Stimulated activated CD4-positive, alpha-beta T cell treated with anti-CD3 and anti-CD28 coated beads, Interleukin-2, amount 100 ng/mL, for 4 hours (primary cell): ENCODE results near the gene PPM1H.
"Not testable (repeated sequence)": the region's sequence is repeated elsewhere in the genome, so short reads cannot be mapped to it uniquely, and the experiment has no call there.

ENCODE experiments used
- DNase-seq: peaks from one replicate; pipeline ENCODE4 v3.0.0-alpha.2; 2020; ENCODE audit warnings: low read depth

PPM1H gene

DNA sequence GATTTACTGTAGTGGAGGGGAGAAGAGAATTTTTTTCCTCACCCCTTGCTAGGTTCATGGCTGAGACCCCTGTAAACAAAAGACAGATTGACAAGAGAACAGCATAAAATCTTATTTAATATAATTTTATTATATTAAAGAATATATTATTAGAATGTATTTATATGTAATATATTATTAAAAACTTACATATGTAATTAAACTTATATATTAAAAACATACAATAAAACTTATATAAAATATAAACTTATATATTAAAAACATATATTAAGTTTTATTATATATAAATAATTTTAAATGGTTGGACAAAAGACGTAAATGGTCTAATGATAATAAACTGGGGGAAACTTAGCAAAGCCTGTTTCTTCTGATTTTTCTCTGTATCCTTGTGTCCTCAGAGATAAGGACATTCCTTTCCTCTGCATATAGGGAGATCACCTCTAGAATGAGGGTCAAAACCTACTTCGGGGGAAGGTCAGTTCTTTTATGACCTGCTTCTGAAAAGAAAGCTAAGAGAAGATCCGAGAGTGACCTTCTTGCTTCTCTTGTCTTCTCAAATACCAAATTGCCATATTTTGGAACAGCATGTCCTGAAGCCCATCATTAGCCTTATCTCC, 8.9 kb upstream of the PPM1H start:
- DNase-seq, result no peak

DNA sequence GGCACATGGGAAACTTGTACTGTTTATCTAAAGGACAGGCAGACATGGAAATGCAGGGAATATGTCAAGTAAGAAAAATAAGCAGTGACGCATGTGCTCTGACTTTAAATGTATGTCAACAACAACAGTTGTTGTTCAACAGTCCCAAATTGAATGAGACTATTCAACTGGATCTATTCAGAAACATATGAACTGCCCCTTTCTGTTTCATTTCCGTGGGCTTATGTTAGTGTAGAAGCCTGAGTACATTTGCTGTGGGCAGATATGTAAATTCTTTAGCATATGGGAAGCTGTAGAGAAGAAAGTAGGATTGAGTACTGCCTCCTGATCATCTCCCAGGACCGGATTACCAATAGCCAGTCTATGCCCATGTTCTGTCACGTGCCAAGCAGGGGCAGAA, 7.4 kb upstream of the PPM1H start:
- not testable (repeated sequence) for DNase-seq

DNA sequence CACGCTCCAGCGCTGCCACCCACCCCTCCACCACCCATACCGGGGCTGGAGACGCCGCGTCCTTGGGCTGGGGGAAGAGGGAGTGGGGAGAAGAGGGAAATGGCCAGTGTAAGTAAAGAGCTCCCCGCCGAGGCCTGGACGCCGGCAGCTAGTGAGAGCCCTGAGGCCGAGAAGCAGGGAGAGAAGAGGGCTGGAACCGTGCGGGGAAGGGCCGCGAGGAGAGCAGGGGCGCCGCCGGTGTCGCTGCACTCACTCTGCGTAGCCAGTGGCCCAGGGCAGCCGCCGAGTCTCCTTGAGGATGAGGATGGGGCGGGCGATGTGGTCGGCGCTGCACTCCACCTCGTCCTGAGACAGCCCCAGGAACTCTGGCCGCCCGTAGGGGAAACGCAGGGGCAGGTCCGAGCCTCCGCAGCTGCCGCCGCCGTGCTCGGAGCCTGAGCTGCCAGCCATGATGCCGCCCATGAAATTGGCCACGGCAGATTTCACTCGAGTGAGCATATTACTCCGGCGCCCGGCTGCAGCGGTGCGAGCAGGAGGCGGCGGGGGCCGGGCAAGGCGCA, 631 bp downstream of the PPM1H start:
- DNase-seq, result no peak

DNA sequence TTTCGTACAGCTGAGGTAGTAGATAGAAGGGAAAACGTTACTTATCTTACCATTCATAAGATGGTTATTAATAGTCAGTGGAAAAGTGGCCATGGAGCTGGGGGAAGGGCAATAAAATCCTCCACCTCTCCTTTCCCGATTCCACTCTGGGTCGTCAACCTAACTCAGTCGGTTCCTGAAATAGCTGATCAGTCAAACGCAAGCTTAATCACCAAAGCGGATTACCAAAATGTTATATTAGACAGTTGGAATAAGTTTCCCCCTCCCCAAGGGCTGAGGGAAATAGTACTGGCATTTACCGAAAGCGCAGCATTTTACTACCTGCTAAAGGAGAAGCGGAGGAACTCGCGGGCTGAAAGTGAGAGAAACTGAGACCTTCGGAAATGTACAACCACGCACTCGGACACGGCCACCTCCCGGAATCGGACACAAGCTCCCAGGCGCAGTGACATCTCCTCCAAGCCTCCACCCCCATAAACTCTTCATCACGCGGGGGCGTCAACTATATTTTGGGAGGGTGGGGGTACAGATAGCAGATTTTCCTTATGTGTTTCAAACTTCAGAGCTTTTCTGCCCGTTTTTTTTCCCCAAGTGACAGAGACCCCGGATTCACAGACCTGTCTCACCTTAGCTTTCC, 1.2 kb downstream of the PPM1H start:
- DNase-seq, result no peak

DNA sequence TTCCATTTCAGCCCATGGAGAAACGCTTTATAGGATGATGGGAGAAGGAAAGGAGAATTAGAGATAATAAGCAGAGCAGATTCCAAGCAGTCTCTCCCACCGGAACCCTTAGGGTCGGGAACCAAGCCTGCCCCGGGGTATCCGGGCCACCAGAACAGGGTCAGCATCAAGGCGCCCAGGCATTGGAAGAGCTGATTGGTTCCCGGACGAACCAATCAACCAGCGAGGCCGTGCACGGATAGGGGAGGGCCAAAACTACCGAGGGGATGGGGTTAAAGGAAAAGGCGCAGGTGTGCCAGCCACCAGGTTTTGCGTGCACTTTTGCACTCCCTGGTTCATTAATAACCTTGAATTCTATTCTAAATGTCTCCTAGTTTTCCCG, 1.7 kb downstream of the PPM1H start:
- no peak for DNase-seq

DNA sequence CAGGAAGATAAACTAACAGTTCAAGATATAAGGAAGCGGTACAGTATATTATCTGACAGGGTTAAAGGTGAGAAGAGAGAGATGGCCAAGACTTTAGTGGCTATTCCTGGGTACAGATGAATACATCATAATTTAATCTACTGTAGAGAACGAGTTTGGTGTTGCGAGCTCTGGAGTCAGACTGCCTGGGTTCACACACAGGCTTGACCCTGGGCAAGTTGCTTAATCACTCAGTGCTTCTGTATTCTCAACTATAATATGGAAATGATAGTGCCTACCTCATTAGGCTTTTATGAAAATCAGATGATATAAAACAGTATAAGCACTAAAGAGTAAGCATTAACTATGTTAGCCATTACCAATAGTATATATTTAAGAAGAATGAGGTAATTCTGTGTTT, 3.5 kb downstream of the PPM1H start:
- no peak for DNase-seq

DNA sequence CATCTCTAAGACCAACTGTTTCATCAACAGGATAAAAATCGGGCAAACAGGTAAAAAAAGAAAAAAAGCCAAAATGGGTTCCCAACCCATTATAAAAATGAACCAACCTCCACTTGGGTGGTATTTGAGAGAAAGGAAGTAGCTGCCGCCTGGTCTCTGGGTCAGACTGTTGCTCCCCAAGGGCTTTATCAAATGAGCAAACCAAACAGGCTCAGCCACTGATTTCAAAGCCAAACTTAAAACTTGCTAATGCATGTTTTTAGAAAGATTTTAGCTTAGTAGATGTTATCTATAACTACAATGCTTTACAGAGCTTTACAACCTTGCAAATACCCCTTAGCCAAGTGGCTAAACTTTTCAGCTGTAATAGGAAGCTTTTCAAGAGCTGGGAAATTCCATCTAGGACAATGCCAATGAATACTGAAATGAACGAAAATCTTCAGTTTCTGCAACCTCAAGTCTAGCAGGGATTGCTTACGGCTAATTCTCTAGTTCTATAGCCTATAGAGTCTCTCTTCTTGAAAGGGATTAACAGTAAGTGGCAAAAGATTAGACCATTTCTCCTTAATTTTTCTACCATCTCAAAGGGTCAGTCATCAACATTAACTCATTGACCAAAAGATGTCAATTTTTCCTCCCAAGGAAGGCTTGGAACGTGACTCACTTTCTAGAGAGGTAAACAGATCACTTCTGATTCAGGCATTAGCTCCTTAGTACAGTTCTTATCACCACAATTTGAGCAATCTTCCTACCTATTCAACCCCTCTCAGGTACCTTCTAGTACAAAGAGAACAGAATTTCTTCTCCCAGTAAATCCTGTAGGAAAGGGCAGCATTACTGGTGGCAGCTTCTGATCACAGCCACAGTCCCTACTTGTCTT, 4.2 kb downstream of the PPM1H start:
- DNase-seq, result no peak

DNA sequence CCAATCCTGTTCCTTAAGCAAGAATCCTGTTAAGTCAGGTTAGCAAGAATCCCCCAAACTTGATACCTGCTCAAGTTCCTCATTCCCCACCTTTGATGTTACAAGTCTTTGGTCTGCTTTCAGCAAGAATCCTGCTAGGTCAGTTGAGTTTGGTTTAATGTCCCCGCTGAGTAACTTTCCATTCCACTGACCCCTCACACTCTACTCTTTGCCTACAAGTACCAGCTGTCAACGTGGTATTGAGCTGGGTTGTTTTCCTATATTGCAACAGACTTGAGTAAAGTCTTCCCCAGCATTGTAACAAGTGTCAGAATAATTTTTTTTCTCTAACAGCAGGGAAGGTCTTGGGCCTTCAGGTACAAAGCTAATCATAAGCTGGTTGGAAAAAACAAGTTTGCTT, 6.3 kb downstream of the PPM1H start:
- no peak for DNase-seq

DNA sequence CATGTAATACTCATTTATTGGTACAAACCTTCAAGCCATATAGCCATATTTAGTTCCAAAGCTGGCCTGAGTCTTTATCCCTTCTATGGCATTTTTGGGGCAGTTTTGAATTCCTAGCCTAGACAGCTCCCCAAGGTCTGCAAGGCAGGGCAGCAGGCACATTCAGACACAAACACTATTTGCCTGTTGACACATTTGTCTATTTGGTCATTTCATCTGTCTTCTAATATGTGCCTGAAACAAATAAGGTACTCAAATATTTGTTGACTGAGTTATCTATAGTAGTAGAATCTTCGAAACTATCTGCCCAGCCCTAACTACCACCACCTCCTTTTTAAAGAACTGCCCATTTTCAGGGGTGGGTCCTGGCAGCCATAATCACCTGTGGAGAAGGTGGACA, 9.3 kb downstream of the PPM1H start:
- DNase-seq, result no peak

DNA sequence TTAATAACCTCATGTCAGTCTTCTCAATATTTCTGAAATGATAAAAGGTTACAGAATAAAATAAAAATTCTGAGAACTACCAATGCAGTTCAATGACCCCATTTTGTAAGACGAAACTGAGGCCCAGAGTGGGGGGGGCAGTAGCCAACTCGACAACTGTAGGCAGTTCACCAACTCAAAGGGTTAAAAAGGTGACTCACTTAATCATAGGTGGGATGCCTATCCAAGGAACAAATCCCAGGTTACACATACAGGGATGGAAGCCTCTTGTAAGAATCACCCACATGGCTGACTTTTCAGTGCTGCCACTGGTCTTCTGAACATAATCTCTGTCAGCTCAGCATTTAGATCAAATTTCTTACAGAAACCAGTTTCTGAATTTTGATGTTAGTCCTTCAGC, 10.9 kb downstream of the PPM1H start:
- no peak for DNase-seq

DNA sequence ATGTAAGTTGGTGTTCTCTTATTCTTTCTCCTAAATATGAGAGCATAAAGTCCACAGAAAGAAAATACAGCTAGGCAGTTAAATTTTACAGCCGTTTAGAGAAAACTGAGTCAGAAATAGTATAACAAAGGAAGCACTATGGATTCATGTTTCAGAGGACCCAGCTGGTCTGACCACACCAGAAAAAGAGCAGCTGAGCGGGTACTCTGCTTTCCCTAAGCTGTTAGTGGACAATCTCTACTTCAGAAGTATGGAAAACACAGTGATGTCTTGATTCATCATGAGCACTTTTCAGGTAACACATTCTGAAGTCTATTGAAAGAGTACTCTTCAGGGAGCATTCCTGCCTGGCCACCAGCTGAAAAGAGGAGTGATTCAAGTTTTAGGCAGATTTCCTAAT, 12.4 kb downstream of the PPM1H start:
- DNase-seq, result no peak

DNA sequence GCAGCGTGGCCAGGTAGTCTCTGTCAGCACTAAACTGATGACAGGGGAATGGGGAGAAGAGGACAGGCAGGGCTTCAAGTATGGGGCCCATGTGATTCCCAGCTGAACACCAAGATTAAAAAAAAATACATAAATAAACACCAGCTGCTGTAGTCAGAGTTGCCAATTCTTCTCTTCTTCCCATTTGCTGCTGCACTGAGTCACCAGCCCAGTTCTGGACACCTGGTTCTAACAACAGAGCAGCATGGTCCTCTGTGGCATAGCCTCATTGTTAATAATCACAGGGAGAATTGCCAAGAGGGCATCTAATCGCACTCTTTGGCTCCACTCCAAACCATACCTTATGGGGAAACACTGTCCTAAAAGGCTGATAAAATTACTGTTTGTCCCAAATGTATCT, 15.1 kb downstream of the PPM1H start:
- DNase-seq, result no peak

DNA sequence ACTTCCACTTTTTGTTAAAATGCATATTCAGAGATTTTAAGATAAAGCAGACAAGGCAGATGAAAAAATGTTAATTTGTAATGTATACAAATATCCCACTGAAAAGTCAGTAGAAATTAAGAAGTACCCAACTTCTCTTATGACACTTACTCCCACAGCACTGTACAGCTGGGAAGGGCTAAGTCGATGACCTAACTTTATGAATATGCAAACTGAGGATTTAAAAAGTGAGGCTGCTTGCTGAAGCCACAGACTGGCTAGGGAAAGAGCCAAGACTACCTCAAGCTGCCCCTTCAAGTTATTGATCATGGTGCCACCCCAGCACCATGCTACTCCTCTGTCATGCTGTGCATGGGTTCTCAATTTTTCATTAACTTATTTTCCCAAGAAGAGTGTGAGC, 17.0 kb downstream of the PPM1H start:
- no peak for DNase-seq

DNA sequence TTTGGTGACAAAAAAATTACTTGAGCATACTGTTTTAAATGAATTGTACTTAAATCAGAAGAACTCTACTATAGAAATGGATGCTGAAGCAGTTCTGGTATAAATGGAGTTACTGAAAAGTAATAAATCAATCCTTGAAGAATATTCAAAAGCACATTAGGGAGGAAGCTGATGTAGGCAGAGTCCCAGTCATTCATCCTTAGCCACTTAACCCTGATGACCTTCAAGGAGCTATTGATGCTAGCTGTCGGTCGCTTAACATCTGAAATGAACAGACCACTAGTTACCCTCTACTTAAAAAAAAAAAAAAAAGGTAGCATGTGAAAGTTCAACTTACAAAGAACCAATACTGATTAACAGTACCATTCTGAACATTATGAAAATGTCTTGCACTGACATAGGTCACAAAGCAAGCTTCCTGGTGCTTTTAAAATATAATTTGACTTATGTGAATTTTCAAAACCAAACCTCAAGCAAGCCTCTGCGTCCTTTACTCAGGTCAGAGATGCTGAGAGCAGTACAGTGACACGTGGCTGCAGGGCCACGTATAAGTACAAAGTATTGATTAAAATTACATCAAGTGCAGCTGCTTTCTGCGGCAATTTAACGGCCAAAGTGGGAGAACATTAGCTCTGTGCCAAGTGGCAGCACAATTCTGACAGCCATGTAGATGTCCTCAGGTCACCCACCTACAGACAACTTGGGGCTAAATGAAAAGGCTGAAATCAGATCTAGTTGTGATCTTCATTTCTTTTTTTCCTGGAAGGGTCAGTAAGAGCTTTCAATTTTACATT, 18.1 kb downstream of the PPM1H start:
- no peak for DNase-seq

DNA sequence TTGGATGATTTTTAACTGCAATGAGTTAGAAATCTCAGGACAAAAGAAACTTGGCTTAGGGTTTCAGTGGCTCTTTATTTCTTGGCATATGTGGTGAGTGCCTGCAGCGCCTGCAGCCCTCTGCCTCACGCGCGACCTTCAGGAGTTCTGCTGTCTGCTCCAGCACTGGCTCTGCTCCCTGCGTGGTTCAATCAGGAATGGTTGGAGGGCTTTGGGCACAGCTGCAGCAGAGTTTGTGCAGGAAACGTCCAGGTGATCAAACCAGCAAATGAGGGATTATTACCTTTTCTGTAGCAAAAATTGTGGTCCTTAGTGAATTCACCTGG, 19.8 kb downstream of the PPM1H start:
- DNase-seq, result no peak

DNA sequence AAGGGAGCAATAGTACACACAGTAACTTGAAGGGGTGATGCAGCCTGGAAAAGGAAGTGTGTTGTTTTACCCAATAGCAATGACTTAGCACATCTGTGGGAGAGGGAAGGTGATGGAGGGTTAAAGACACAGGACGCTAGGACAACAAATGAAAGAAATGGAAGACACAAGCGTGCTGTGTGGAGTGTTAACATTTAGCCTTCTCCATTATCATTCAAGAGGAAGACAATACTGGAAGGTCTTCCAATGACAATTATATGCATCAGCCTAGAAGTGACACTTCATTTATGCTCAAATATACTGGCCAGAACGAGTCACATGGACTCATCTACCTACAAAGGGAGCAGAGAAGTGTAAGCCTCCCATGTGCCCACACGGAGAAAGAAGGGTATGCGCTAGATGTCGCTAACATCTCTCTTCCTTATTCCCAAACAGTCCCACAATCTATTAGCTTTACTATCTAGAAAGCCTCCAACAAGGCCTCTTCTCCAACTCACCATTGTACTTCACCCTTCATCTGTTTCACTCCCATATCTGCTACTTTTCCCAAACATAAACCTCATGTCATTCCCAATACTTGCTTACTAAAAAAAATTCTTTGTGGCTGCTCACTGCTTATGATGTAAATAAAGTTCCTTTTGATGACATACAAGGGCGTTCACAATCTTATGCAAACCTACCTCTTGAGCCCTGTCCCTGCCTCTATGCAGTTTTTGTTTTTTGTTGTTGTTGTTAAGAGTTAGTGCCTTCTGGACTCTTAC, 20.3 kb downstream of the PPM1H start:
- DNase-seq, result no peak

DNA sequence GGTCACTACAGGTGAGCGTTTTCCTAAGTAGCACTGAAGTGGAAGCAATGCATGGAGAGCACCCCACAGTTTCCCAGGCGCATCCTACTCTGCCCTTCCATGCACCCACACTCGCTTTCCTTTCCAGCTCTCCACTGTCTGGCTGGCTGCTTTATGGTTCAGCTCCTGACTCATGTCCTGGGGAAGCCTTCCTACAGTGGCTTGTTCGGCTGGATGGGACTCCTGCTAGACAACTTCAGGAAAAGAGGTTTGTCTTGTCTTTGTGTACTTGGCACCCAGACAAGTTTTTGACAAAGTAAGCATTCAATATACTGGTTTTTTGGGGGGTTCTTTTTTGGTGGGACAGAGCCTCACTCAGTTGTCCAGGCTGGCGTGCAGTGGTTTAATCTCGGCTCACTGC, 21.6 kb downstream of the PPM1H start:
- DNase-seq, result no peak

DNA sequence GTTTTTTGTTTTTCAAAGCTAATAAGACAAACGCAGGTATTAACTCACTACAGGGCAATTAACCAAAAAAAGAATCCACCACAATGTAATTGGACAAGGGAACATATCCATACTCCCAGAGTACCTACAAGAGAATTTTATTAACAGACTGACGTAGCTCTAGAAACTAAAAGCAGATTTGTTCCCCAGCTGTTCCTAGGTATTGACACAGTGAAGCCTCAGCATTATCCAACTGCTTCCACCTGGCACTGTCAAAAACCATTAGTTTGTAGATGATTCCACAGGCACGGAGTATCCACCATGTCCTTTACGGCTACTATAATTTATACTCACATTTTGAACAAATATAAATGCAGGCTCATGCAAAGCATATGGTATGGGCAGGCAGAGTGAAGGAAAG, 22.3 kb downstream of the PPM1H start:
- DNase-seq, result no peak

DNA sequence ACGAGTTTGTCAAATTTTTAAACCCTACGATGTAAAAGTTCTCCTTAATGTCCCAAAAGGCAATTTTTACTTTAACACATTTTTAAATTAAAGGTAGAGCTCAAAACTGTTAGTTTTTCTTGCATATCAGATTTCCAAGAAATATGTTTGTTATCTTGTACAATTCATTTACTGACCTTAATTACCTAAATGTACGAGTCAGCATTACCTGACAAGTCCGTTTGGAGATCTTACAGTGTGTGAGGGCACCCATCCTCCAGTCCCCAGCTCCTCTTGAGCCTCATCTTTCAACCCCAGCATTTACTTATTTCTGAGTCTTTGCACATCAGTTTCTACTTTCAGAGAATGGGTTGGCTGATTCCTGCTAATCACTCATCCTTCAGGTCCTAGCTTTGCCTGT, 23.7 kb downstream of the PPM1H start:
- no peak for DNase-seq

DNA sequence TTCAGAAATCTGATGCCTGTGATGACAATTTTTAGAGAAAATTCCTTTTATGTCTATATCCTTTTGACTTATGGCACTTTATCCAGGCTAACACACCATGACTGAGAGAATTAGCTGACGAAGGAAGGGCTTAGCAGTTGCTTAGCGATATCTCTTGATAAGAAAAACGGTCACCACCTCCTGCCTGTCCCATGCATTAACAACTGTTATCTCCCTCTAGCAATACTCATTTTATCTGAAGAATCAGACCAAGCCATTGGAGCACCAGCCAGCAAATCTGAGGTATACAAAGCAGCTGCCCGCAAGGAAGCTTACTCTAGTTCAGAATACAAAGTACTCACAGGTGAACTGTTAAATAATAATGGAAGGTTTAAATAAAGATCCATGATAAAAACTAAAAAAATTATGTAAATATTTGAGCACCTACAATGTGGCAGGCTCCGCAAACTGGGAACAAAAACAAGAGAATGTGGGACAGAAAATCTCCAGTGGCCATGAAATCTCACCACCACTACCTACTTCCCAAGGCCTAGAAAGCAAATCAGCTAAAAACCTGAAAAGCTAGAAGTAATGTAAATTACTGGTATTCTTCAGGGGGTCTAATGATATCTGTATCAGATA, 24.3 kb downstream of the PPM1H start:
- DNase-seq, result no peak

DNA sequence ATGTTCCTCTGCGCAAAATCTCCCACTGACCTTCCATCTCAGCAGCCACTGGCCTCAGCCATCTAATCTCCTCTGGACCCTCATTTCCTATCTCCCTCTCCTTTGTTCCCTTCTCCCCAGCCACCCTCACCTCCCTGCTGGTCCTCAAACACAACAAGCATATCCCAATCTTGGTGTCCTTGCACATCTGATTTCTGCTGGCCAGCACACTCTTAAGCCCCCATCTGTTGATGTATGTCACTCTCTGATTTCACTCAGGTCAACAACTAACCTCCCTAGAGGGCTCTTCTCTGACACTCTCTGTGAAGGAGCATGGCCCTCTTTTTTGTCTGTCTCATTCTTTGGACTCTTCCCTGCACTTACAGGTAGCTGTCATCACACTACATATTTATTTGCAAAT, 25.6 kb downstream of the PPM1H start:
- no peak for DNase-seq
